Measurements from ENCODE around the gene SSTR3. TPM values are rescaled to one million over a fixed set of nuclear protein-coding genes. Genes with fewer than 3 reads are reported as not detected.
"Not testable (repeated sequence)": the region's sequence is repeated elsewhere in the genome, so short reads cannot be mapped to it uniquely, and the experiment has no call there.

The SSTR3 gene
- total and polyA plus RNA-seq, 2 experiments from 2014 or later = 0.06 TPM; not detected in 1

GRCh38 chr22:37234736-37235711 lies 22.7 kb upstream of the SSTR3 start:
- H3K9me3 ChIP-seq (ENCODE audit: low read depth) = no peaks in the 10 kb centered on the region
- no peak overlapping the region for H3K27ac ChIP-seq
- no peaks in the 10 kb centered on the region for H3K27me3 ChIP-seq
- no peak for DNase-seq (ENCODE audit: low read depth in 1 of 2, low spot score in 1 of 2)
- no peaks in the 10 kb centered on the region for H3K4me1 ChIP-seq (ENCODE audit: low read depth)
- TF ChIP-seq CTCF (IDR thresholded peaks at IDR 0.05; ENCODE audit: low read depth, low read length) = no peak
- no peaks in the 10 kb centered on the region for H3K36me3 ChIP-seq
- H3K4me3 ChIP-seq = no peak overlapping the region

GRCh38 chr22:37233751-37234631 lies 21.7 kb upstream of the SSTR3 start:
- H3K9me3 ChIP-seq (ENCODE audit: low read depth) = no peaks in the 10 kb centered on the region
- no peak overlapping the region for H3K27ac ChIP-seq
- TF ChIP-seq CTCF (IDR thresholded peaks at IDR 0.05; ENCODE audit: low read depth, low read length) = no peak
- H3K4me3 ChIP-seq = no peak overlapping the region
- DNase-seq (ENCODE audit: low read depth in 1 of 2, low spot score in 1 of 2) = peak in 1 of 2 donors; percentile 22
- H3K27me3 ChIP-seq = no peaks in the 10 kb centered on the region
- no peaks in the 10 kb centered on the region for H3K36me3 ChIP-seq
- no peaks in the 10 kb centered on the region for H3K4me1 ChIP-seq (ENCODE audit: low read depth)

- not testable (repeated sequence) for H3K9me3 ChIP-seq (ENCODE audit: low read depth); H3K4me1 ChIP-seq (ENCODE audit: low read depth); H3K4me3 ChIP-seq; H3K27ac ChIP-seq; H3K36me3 ChIP-seq; DNase-seq (ENCODE audit: low read depth in 1 of 2, low spot score in 1 of 2); H3K27me3 ChIP-seq
Observed at GRCh38 chr22:37233371-37233750, 21.1 kb upstream of the SSTR3 start.

GRCh38 chr22:37232140-37232998 lies 20.1 kb upstream of the SSTR3 start:
- no peaks in the 10 kb centered on the region for H3K4me1 ChIP-seq (ENCODE audit: low read depth)
- DNase-seq (ENCODE audit: low read depth in 1 of 2, low spot score in 1 of 2) = no peak
- H3K27me3 ChIP-seq = no peaks in the 10 kb centered on the region
- no peak for TF ChIP-seq CTCF (IDR thresholded peaks at IDR 0.05; ENCODE audit: low read depth, low read length)
- H3K27ac ChIP-seq = no peak overlapping the region
- no peaks in the 10 kb centered on the region for H3K36me3 ChIP-seq
- no peaks in the 10 kb centered on the region for H3K9me3 ChIP-seq (ENCODE audit: low read depth)
- H3K4me3 ChIP-seq = no peak overlapping the region

- no peaks in the 10 kb centered on the region for H3K4me1 ChIP-seq (ENCODE audit: low read depth)
- H3K36me3 ChIP-seq = no peaks in the 10 kb centered on the region
- no peak overlapping the region for H3K27ac ChIP-seq
- DNase-seq (ENCODE audit: low read depth in 1 of 2, low spot score in 1 of 2) = no peak
- no peak for TF ChIP-seq CTCF (IDR thresholded peaks at IDR 0.05; ENCODE audit: low read depth, low read length)
- H3K27me3 ChIP-seq = no peaks in the 10 kb centered on the region
- no peak overlapping the region for H3K4me3 ChIP-seq
- H3K9me3 ChIP-seq (ENCODE audit: low read depth) = no peaks in the 10 kb centered on the region
Observed at GRCh38 chr22:37231406-37232139, 19.3 kb upstream of the SSTR3 start.

Data from cardiac muscle cell (in vitro differentiated cells and primary cell).